HepG2 (cell line): ENCODE measurements around the gene ZNF3. TPM values are rescaled to one million over a fixed set of nuclear protein-coding genes. Genes with fewer than 3 reads are reported as not detected.

ENCODE experiments used
- ARID2 ChIP-seq: sonication (generic); formaldehyde crosslinking; IDR thresholded peaks from 2 replicates; pipeline ENCODE4 v1.8.1; 2022; ENCODE audit warnings: mild to moderate bottlenecking, missing genetic modification reagents, borderline replicate concordance
- ARNT ChIP-seq: fragments of 450-650 bp; IDR thresholded peaks from 2 replicates; pipeline ENCODE4 v1.6.1; 2017
- ATF7-NPFF ChIP-seq: sonication (generic); formaldehyde crosslinking; IDR thresholded peaks from 2 replicates; pipeline ENCODE4 v1.8.1; 2023; ENCODE audit warnings: mild to moderate bottlenecking, low read depth, missing genetic modification reagents, moderate library complexity
- CEBPG ChIP-seq: IDR thresholded peaks from 2 replicates; pipeline ENCODE4 v1.6.1; 2016
- GABPA ChIP-seq, 2 experiments: IDR thresholded peaks; 2 replicates each; pipeline ENCODE4 v1.6.1; 2011 to 2016; ENCODE audit warnings: low read depth in 2 of 2, low read length in 1 of 2, missing biosample characterization in 1 of 2, missing genetic modification characterization in 1 of 2
- IKZF4 ChIP-seq: sonication (generic); formaldehyde crosslinking; IDR thresholded peaks from 2 replicates; pipeline ENCODE4 v1.5.1; 2020; ENCODE audit warnings: borderline replicate concordance, mild to moderate bottlenecking, low read depth, missing genetic modification reagents; ENCODE audit errors: not compliant biosample characterization
- KMT2B ChIP-seq: IDR thresholded peaks from 2 replicates; pipeline ENCODE4 v1.6.1; 2016; ENCODE audit warnings: missing genetic modification reagents, missing compliant biosample characterization
- NR2F6 ChIP-seq, 2 experiments: IDR thresholded peaks; 2 replicates each; pipeline ENCODE4 v1.6.1; 2016; ENCODE audit warnings: antibody characterized with exemption in 1 of 2, mild to moderate bottlenecking in 1 of 2
- PHF8 ChIP-seq: sonication (generic); formaldehyde crosslinking; IDR thresholded peaks from 2 replicates; pipeline ENCODE4 v1.5.0; 2020; ENCODE audit warnings: missing genetic modification reagents
- RFX3 ChIP-seq: IDR thresholded peaks from 2 replicates; pipeline ENCODE4 v1.6.1; 2016; ENCODE audit warnings: missing biosample characterization, missing genetic modification reagents
- SATB2 ChIP-seq: sonication (generic); formaldehyde crosslinking; IDR thresholded peaks from 2 replicates; pipeline ENCODE4 v1.5.0; 2020; ENCODE audit warnings: missing genetic modification reagents
- SSRP1 ChIP-seq: IDR thresholded peaks from 2 replicates; pipeline ENCODE4 v1.6.1; 2016; ENCODE audit warnings: control low read depth
- TBP ChIP-seq: sonication (generic); formaldehyde crosslinking; IDR thresholded peaks from 2 replicates; pipeline ENCODE4 v1.5.0; 2020; ENCODE audit warnings: missing genetic modification reagents
- ZBTB38 ChIP-seq: sonication (generic); formaldehyde crosslinking; IDR thresholded peaks from 2 replicates; pipeline ENCODE4 v1.5.1; 2020; ENCODE audit warnings: mild to moderate bottlenecking, missing genetic modification reagents
- ZEB1 ChIP-seq: IDR thresholded peaks from 2 replicates; pipeline ENCODE4 v1.6.1; 2012; ENCODE audit warnings: mild to moderate bottlenecking, low read depth, inconsistent platforms; ENCODE audit not compliant: insufficient replicate concordance
- ZFX ChIP-seq: sonication (generic); formaldehyde crosslinking; IDR thresholded peaks from 2 replicates; pipeline ENCODE4 v1.4.0; 2020; ENCODE audit warnings: mild to moderate bottlenecking, low read depth, missing genetic modification reagents, moderate library complexity
- ZNF12 ChIP-seq: sonication (generic); formaldehyde crosslinking; IDR thresholded peaks from 2 replicates; pipeline ENCODE4 v1.5.0; 2020; ENCODE audit warnings: missing genetic modification reagents
- ZNF264 ChIP-seq: sonication (generic); formaldehyde crosslinking; IDR thresholded peaks from 2 replicates; pipeline ENCODE4 v1.4.0; 2020; ENCODE audit warnings: missing genetic modification reagents
- ZNF414 ChIP-seq: sonication (generic); formaldehyde crosslinking; IDR thresholded peaks from 2 replicates; pipeline ENCODE4 v1.5.0; 2020; ENCODE audit warnings: missing genetic modification reagents
- ZNF776 ChIP-seq: sonication (generic); formaldehyde crosslinking; IDR thresholded peaks from 2 replicates; pipeline ENCODE4 v1.4.0; 2020; ENCODE audit warnings: mild to moderate bottlenecking, missing genetic modification reagents
- ZNF780A ChIP-seq: sonication (generic); formaldehyde crosslinking; IDR thresholded peaks from 2 replicates; pipeline ENCODE4 v1.8.0; 2022; ENCODE audit warnings: mild to moderate bottlenecking, missing genetic modification reagents, moderate library complexity
- ZNF790 ChIP-seq: sonication (generic); formaldehyde crosslinking; IDR thresholded peaks from 2 replicates; pipeline ENCODE4 v1.8.0; 2022; ENCODE audit warnings: missing genetic modification reagents, mild to moderate bottlenecking, borderline replicate concordance
- polyA plus RNA-seq, 8 experiments: library from polyadenylated mRNA; depleted of rRNA in 3 of 8; stranded (reverse) in 7 of 8; unstranded in 1 of 8; fragments of >200 nt; fragmentation: Illumina TruSeq in 4 of 8; extraction: Trizol in 4 of 8; gene quantifications; 2 replicates each; pipeline versions ENCODE4 v1.2.1 to v1.2.3, GENCODE V29; 2011 to 2016; ENCODE audit warnings: low read depth in 4 of 8, missing spikeins in 1 of 8, mixed read lengths in 1 of 8; ENCODE audit not compliant: insufficient read depth in 1 of 8
- total RNA-seq, 5 experiments: library from RNA; depleted of rRNA; stranded (reverse); fragments of >200 nt; fragmentation: Illumina TruSeq; extraction: Trizol; gene quantifications; 2 replicates each; pipeline ENCODE4 v1.2.3, GENCODE V29; 2016; ENCODE audit warnings: low read depth in 1 of 5
- TF ChIP-seq, protein P1 (sequence below): IDR thresholded peaks from 2 replicates; pipeline ENCODE4 v1.6.1; 2016; ENCODE audit warnings: missing genetic modification reagents, missing compliant biosample characterization
- TF ChIP-seq, protein P2 (sequence below): sonication (generic); formaldehyde crosslinking; conservative IDR thresholded peaks from 2 replicates; pipeline ENCODE4 v1.4.0; 2020; ENCODE audit warnings: mild to moderate bottlenecking, missing genetic modification reagents, moderate library complexity

Gene ZNF3
- total and polyA plus RNA-seq, 2 of the 13 experiments (the other 11 are each of a cell fraction or from before 2014, with no cell fraction given) = 33.7 to 56.9 TPM

GRCh38 chr7:100126931-100127865, 45.7 kb upstream of the ZNF3 start, which contains the start of gene MBLAC1 (continued):
- TF ChIP-seq ZNF790 (0 out of 2 replicates have a peak, but pooled peaks have one; percentile 51), GABPA (IDR thresholded peaks at IDR 0.05; ENCODE audit: low read depth, low read length) (no peak), GABPA (CRISPR knock-in tag; IDR thresholded peaks at IDR 0.05; ENCODE audit: low read depth) (no peak), ZFX (CRISPR knock-in tag) (peak; percentile 73), RFX3 (CRISPR knock-in tag) (no peak), ATF7-NPFF (0 out of 2 replicates have a peak, but pooled peaks have one; percentile 46), PHF8 (CRISPR knock-in tag) (peak; percentile 82), CEBPG (CRISPR knock-in tag) (0 out of 2 replicates have a peak, but pooled peaks have one; percentile 10), SATB2 (CRISPR knock-in tag) (0 out of 2 replicates have a peak, but pooled peaks have one; percentile 41), KMT2B (peak; percentile 80), ZNF264 (CRISPR knock-in tag) (0 out of 2 replicates have a peak, but pooled peaks have one; percentile 52), ZEB1 (no peak), ARID2 (peak; percentile 78; the same call in 1 of the 2 replicates), TBP (CRISPR knock-in tag) (peak; percentile 42; the same call in 1 of the 2 replicates), ARNT (no peak), ZNF780A (CRISPR knock-in tag) (0 out of 2 replicates have a peak, but pooled peaks have one; percentile 31), IKZF4 (CRISPR knock-in tag) (peak; percentile 42), ZNF414 (CRISPR knock-in tag) (no peak), ZNF12 (CRISPR knock-in tag) (no peak), ZBTB38 (CRISPR knock-in tag) (peak; percentile 36; the same call in 1 of the 2 replicates), NR2F6 (IDR thresholded peaks at IDR 0.05) (0 out of 2 replicates have a peak, but pooled peaks have one; percentile 9), NR2F6 (CRISPR knock-in tag; IDR thresholded peaks at IDR 0.05) (no peak), ZNF776 (CRISPR knock-in tag) (peak; percentile 58; the same call in 1 of the 2 replicates), SSRP1 (CRISPR knock-in tag) (no peak)
- TF ChIP-seq, protein P1, sequence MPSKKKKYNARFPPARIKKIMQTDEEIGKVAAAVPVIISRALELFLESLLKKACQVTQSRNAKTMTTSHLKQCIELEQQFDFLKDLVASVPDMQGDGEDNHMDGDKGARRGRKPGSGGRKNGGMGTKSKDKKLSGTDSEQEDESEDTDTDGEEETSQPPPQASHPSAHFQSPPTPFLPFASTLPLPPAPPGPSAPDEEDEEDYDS (CRISPR knock-in tag) = peak; percentile 86
- TF ChIP-seq, protein P2, sequence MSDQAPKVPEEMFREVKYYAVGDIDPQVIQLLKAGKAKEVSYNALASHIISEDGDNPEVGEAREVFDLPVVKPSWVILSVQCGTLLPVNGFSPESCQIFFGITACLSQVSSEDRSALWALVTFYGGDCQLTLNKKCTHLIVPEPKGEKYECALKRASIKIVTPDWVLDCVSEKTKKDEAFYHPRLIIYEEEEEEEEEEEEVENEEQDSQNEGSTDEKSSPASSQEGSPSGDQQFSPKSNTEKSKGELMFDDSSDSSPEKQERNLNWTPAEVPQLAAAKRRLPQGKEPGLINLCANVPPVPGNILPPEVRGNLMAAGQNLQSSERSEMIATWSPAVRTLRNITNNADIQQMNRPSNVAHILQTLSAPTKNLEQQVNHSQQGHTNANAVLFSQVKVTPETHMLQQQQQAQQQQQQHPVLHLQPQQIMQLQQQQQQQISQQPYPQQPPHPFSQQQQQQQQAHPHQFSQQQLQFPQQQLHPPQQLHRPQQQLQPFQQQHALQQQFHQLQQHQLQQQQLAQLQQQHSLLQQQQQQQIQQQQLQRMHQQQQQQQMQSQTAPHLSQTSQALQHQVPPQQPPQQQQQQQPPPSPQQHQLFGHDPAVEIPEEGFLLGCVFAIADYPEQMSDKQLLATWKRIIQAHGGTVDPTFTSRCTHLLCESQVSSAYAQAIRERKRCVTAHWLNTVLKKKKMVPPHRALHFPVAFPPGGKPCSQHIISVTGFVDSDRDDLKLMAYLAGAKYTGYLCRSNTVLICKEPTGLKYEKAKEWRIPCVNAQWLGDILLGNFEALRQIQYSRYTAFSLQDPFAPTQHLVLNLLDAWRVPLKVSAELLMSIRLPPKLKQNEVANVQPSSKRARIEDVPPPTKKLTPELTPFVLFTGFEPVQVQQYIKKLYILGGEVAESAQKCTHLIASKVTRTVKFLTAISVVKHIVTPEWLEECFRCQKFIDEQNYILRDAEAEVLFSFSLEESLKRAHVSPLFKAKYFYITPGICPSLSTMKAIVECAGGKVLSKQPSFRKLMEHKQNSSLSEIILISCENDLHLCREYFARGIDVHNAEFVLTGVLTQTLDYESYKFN = peak; percentile 9; the same call in 1 of the 2 replicates
